Progenitor cell of endocrine pancreas (in vitro differentiated cells): ENCODE measurements around the gene LSM3. TPM values are rescaled to one million over a fixed set of nuclear protein-coding genes. Genes with fewer than 3 reads are reported as not detected.

Experiments used
- DNase-seq: peaks from one replicate; pipeline ENCODE4 v3.0.0; 2021; ENCODE audit warnings: low spot score; ENCODE audit not compliant: unreplicated experiment
- H3K27ac Mint-ChIP-seq: 2 replicates; pipeline ENCODE4 v1.8.0; 2021; ENCODE audit warnings: mild to moderate bottlenecking, moderate library complexity, mixed read lengths
- H3K27me3 Mint-ChIP-seq: 2 replicates; pipeline ENCODE4 v1.8.0; 2021; ENCODE audit warnings: mixed read lengths
- H3K36me3 Mint-ChIP-seq: 2 replicates; pipeline ENCODE4 v1.8.0; 2022; ENCODE audit warnings: mixed read lengths; ENCODE audit not compliant: insufficient read depth
- H3K4me1 Mint-ChIP-seq: 2 replicates; pipeline ENCODE4 v1.8.0; 2021; ENCODE audit warnings: low read depth, mixed read lengths
- H3K4me3 Mint-ChIP-seq: 2 replicates; pipeline ENCODE4 v1.8.0; 2021; ENCODE audit warnings: low read depth, mild to moderate bottlenecking, moderate library complexity, mixed read lengths
- H3K9me3 Mint-ChIP-seq: 2 replicates; pipeline ENCODE4 v1.8.0; 2021; ENCODE audit warnings: low read depth, mixed read lengths
- total RNA-seq: library from RNA; stranded (reverse); gene quantifications from 2 replicates; pipeline ENCODE4 v1.2.1, GENCODE V29; 2021
- TF ChIP-seq, protein P1 (sequence below): fragments of 200-600 bp; sonication (generic); IDR thresholded peaks from one replicate; pipeline ENCODE4 v1.5.0; 2021; ENCODE audit warnings: antibody characterized with exemption, mild to moderate bottlenecking; ENCODE audit not compliant: unreplicated experiment

Gene LSM3
- total RNA-seq, 1 donor from 2014 or later: 13.2 TPM

DNA sequence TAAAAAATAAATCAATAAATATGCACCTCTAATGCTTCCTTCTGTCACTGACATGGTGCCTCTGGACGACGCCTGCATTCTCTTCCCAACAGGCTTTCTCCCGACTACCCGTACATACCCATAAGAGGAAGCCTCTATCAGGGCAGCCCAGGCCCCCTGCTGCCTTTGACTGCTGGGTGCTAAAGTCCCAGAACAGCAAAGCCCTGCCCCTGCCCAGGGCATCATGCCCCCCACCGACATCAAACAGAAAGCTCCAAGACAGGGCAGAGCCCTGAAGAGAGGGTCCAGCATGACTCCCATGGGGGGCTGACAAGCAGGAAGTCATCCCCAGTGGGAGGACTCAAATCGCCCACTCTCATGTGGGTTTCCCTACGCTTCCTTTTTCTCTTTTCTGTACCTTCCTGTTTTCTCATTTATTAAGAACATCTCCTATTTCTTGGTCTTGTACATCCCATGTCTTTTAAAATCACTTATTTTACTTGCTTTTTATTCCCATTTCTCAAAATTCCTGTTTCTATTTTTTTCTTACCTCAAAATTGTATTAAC lies 23.6 kb upstream of the LSM3 start:
- TF ChIP-seq, protein P1, sequence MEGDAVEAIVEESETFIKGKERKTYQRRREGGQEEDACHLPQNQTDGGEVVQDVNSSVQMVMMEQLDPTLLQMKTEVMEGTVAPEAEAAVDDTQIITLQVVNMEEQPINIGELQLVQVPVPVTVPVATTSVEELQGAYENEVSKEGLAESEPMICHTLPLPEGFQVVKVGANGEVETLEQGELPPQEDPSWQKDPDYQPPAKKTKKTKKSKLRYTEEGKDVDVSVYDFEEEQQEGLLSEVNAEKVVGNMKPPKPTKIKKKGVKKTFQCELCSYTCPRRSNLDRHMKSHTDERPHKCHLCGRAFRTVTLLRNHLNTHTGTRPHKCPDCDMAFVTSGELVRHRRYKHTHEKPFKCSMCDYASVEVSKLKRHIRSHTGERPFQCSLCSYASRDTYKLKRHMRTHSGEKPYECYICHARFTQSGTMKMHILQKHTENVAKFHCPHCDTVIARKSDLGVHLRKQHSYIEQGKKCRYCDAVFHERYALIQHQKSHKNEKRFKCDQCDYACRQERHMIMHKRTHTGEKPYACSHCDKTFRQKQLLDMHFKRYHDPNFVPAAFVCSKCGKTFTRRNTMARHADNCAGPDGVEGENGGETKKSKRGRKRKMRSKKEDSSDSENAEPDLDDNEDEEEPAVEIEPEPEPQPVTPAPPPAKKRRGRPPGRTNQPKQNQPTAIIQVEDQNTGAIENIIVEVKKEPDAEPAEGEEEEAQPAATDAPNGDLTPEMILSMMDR: no peak
- no peaks in the 10 kb centered on the region for H3K9me3 Mint-ChIP-seq
- no peaks in the 10 kb centered on the region for H3K4me1 Mint-ChIP-seq
- H3K27ac Mint-ChIP-seq: no peak overlapping the region
- peaks cover 27% of the 10 kb centered on the region for H3K36me3 Mint-ChIP-seq
- no peaks in the 10 kb centered on the region for H3K27me3 Mint-ChIP-seq
- H3K4me3 Mint-ChIP-seq: no peak overlapping the region
- DNase-seq: no peak

DNA sequence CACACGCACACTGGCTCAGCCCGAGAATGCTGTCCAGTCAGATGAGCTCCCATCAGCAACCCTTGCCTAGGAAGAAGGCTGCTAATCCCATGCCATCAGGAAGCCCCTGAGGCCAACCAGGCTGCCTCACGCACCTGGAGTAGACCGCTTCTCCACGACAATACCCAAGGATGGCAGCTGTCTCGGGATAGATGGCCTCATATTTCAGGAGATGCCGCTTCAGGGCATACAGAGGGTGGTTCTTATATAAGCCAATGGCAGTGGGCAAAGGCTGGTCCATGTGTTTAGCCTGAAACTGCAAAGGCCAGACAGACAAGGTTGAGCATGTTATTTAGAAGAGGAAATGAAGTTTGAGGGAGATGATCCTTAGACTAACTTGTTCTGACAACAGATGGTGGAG lies 22.4 kb upstream of the LSM3 start:
- Mint-ChIP-seq H3K4me3 (no peak overlapping the region), H3K9me3 (peaks cover 4% of the 10 kb centered on the region), H3K4me1 (no peaks in the 10 kb centered on the region), H3K27me3 (no peaks in the 10 kb centered on the region), H3K27ac (no peak overlapping the region), H3K36me3 (peaks cover 36% of the 10 kb centered on the region)
- DNase-seq: no peak
- TF ChIP-seq, protein P1: no peak

DNA sequence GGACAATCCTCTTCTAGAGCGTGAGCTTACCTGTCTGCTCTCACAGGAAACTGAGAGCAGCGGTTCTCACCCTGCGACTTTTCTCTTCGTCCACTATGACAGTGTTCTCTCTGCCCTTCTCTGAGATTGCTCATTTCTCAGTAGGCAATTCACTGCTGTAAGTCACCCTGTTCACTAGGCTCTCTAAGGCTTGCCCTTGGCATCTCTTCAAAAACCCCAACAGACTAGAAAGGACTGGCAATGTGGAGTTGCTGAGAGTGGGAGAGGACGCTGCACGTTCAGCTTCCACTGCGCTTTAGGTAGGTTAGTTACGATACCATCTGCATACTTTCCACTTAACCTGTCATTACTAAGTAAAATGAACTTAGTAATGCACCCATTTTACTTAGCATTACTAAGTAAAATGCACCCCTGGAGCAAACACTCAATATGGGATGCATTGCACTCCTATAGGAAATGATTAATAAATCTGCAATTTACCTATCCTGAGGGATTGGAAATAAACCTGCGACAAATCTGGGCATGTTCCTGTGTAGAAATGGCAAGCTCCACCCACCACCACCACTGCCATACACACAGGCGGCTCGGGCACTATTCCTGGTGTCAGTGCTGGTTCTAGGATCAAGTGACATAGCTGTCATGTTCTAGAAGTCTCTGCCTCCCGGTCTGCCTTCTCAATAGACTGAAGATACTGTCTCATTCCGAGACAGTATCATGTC lies 21.6 kb upstream of the LSM3 start:
- Mint-ChIP-seq H3K9me3 (peaks cover 10% of the 10 kb centered on the region), H3K4me3 (no peak overlapping the region), H3K4me1 (no peaks in the 10 kb centered on the region), H3K27me3 (no peaks in the 10 kb centered on the region), H3K27ac (no peak overlapping the region), H3K36me3 (peaks cover 44% of the 10 kb centered on the region)
- DNase-seq: no peak
- TF ChIP-seq, protein P1: no peak

DNA sequence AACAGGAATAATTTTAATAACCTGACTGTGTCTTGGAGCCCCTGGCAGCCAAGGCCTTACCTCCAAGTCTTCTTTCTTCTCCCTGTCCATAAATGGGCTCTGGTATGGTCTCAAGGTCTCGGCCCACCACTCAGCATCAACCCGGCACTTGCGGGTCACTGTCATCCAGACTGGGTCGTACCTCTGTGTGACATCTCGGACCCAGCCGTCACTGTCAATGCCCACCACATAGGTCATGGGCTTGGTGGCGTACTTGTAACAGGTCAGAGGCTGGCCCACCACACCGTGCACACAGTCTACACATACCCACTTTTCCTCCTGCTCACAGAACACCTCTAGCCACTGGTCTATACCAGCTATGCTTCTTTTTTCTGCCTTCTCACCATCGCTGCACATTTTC lies 20.7 kb upstream of the LSM3 start:
- TF ChIP-seq, protein P1: no peak
- DNase-seq: no peak
- Mint-ChIP-seq H3K36me3 (peaks cover 52% of the 10 kb centered on the region), H3K27me3 (no peaks in the 10 kb centered on the region), H3K4me1 (no peaks in the 10 kb centered on the region), H3K27ac (no peak overlapping the region), H3K4me3 (no peak overlapping the region), H3K9me3 (peaks cover 18% of the 10 kb centered on the region)

DNA sequence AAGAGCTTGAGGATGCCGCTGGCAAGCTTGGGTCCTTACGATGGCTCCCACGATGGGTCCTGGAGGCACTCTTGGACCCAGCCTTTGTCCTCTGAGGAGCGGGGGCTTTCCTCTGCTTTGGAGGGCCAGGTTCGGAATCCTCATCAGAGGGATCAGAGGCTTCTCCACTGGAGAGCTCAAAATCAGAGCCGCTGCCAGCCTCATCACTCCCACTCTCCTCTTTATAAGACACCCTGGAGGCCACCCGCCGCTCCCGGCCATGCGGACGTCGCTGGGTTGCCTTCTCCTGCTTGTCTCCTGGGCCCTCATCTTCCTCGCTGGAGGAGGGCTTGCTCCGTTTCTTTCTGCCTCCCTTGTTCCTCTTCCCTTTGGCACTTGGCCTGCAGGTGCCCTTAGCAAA lies 20.2 kb upstream of the LSM3 start:
- Mint-ChIP-seq H3K4me1 (no peaks in the 10 kb centered on the region), H3K36me3 (peaks cover 56% of the 10 kb centered on the region), H3K4me3 (no peak overlapping the region), H3K9me3 (peaks cover 18% of the 10 kb centered on the region), H3K27ac (no peak overlapping the region), H3K27me3 (no peaks in the 10 kb centered on the region)
- TF ChIP-seq, protein P1: no peak
- no peak for DNase-seq
